ENCODE results near the gene OR4K1.

OR4K1 gene

GRCh38 chr14:19974844-19975243, 44.1 kb downstream of the OR4K1 start:
- no peak for DNase-seq
- ChIA-PET CTCF (no interaction called here), POLR2A (no interaction called here)
- WGBS (ENCODE audit: insufficient coverage): no CpG with 5 or more reads among the region's 1 CpG
- H3K36me3 ChIP-seq (ENCODE audit: control insufficient read depth in 4 of 4, insufficient read depth in 4 of 4, low read length in 3 of 4): no peaks in the 10 kb centered on the region
- no peaks in the 10 kb centered on the region for H3K27me3 ChIP-seq (replicated peaks in 2 of 5; ENCODE audit: control insufficient read depth in 4 of 5, insufficient read depth in 5 of 5, low read length in 4 of 5)
- no peak overlapping the region for H3K27ac ChIP-seq (ENCODE audit: insufficient read depth in 1 of 2, low read depth in 1 of 2, low read length in 2 of 2, poor library complexity in 1 of 2, severe bottlenecking in 2 of 2)
- H3K9me3 ChIP-seq (ENCODE audit: control extremely low read depth in 1 of 5, control insufficient read depth in 4 of 5, insufficient read depth in 2 of 5, low read depth in 1 of 5, low read length in 4 of 5): no peaks in the 10 kb centered on the region
- no peak overlapping the region for H3K4me3 ChIP-seq (ENCODE audit: control insufficient read depth in 1 of 7, extremely low read depth in 1 of 7, insufficient read depth in 4 of 7, low read depth in 2 of 7, low read length in 6 of 7)
- no peaks in the 10 kb centered on the region for H3K4me1 ChIP-seq (ENCODE audit: control extremely low read depth in 1 of 4, control insufficient read depth in 4 of 4, insufficient read depth in 4 of 4, low read length in 3 of 4)

DNA sequence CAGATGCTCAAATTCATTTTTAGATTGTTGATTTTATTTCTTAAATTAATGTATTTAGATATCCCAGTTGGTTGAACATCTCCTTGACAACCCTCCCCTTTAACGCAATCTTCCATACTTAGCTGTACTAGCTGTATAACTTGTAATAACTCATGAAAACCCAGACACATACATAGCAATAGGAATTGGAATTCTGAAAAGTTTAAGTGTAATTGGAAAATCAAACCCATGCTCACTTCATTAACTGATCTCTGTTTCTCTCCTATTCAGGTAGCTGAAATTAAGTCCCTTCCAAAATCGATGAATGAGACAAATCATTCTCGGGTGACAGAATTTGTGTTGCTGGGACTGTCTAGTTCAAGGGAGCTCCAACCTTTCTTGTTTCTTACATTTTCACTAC, 44.6 kb downstream of the OR4K1 start, which contains the start of gene OR4K15:
Gene OR4K15, plus strand, starts transcription at position 301 of the 400 bp plus-strand sequence. Its CDS starts 0 bp downstream, at position 301.
- no peak for DNase-seq
- ChIA-PET CTCF (no interaction called here), POLR2A (no interaction called here)
- no peaks in the 10 kb centered on the region for H3K9me3 ChIP-seq (ENCODE audit: control extremely low read depth in 1 of 5, control insufficient read depth in 4 of 5, insufficient read depth in 2 of 5, low read depth in 1 of 5, low read length in 4 of 5)
- H3K27ac ChIP-seq (ENCODE audit: insufficient read depth in 1 of 2, low read depth in 1 of 2, low read length in 2 of 2, poor library complexity in 1 of 2, severe bottlenecking in 2 of 2): no peak within 1 kb of the TSS
- no peaks in the 10 kb centered on the region for H3K4me1 ChIP-seq (ENCODE audit: control extremely low read depth in 1 of 4, control insufficient read depth in 4 of 4, insufficient read depth in 4 of 4, low read length in 3 of 4)
- 100% methylated on average over 2 of the region's 3 CpGs for WGBS (ENCODE audit: insufficient coverage)
- no peaks in the 10 kb centered on the region for H3K36me3 ChIP-seq (ENCODE audit: control insufficient read depth in 4 of 4, insufficient read depth in 4 of 4, low read length in 3 of 4)
- no peaks in the 10 kb centered on the region for H3K27me3 ChIP-seq (replicated peaks in 2 of 5; ENCODE audit: control insufficient read depth in 4 of 5, insufficient read depth in 5 of 5, low read length in 4 of 5)
- no peak within 1 kb of the TSS for H3K4me3 ChIP-seq (ENCODE audit: control insufficient read depth in 1 of 7, extremely low read depth in 1 of 7, insufficient read depth in 4 of 7, low read depth in 2 of 7, low read length in 6 of 7)

Measured in common myeloid progenitor, CD34-positive (primary cell).